Gastrocnemius medialis (tissue), 4 donors: Measurements from ENCODE around the gene PLCG2. TPM values are rescaled to one million over a fixed set of nuclear protein-coding genes. Genes with fewer than 3 reads are reported as not detected.

ENCODE experiments used
- ATAC-seq, 2 donors: fragments of 150-250 bp; one replicate each; pipeline ENCODE4 v1.9.1; 2016
- DNase-seq, 2 donors: peaks; one replicate each; pipeline ENCODE4 v3.0.0-alpha.2; 2019
- H3K27ac ChIP-seq, 4 donors: fragments of 200-600 bp; sonication (generic); 1 replicate in 1 of 4; 2 replicates in 3 of 4; pipeline ENCODE4 v1.5.1; 2016 to 2018; ENCODE audit warnings: mild to moderate bottlenecking in 2 of 4, moderate library complexity in 1 of 4
- H3K27me3 ChIP-seq, 3 donors: fragments of 200-600 bp; sonication (generic) in 2 of 3; 1 replicate in 1 of 3; 2 replicates in 2 of 3; pipeline versions ENCODE4 v1.5.1 to v1.6.0; 2016 to 2019; ENCODE audit warnings: mild to moderate bottlenecking in 1 of 3, moderate library complexity in 1 of 3
- H3K36me3 ChIP-seq, 2 donors: fragments of 200-600 bp; sonication (generic) in 1 of 2; one replicate each; pipeline ENCODE4 v1.5.1; 2017 to 2018
- H3K4me1 ChIP-seq, 2 donors: fragments of 200-600 bp; sonication (generic) in 1 of 2; one replicate each; pipeline ENCODE4 v1.5.1; 2016 to 2017; ENCODE audit warnings: mild to moderate bottlenecking in 2 of 2
- H3K4me3 ChIP-seq, 4 donors: fragments of 200-600 bp; sonication (generic) in 3 of 4; 1 replicate in 1 of 4; 2 replicates in 3 of 4; pipeline ENCODE4 v1.5.1; 2016 to 2019; ENCODE audit warnings: mild to moderate bottlenecking in 2 of 4
- H3K9me3 ChIP-seq, 3 donors: fragments of 200-600 bp; sonication (generic) in 2 of 3; 1 replicate in 1 of 3; 2 replicates in 2 of 3; pipeline ENCODE4 v1.5.1; 2016 to 2019
- CTCF ChIP-seq, 5 experiments: fragments of 450-650 bp in 3 of 5; fragments of 200-600 bp in 2 of 5; sonication (generic) in 2 of 5; IDR thresholded peaks in 4 of 5; conservative IDR thresholded peaks in 1 of 5; 1 replicate in 4 of 5; 2 replicates in 1 of 5; pipeline ENCODE4 v1.5.1; 2016 to 2019; ENCODE audit warnings: antibody characterized with exemption in 5 of 5, mild to moderate bottlenecking in 3 of 5, moderate library complexity in 3 of 5
- POLR2A ChIP-seq, 2 donors: fragments of 450-650 bp; IDR thresholded peaks; one replicate each; pipeline ENCODE4 v1.6.1; 2017; ENCODE audit warnings: antibody characterized with exemption in 2 of 2, mild to moderate bottlenecking in 2 of 2, moderate library complexity in 2 of 2
- in situ Hi-C, 4 donors: fragments of 200-750 bp; cut with MboI; loops; one replicate each; pipeline versions ENCODE4 v1.15.0 to v1.8.0; 2017; ENCODE audit warnings: low sequenced_read_pairs in 4 of 4
- intact Hi-C: fragments of 100-400 bp; cut with DNase I; formaldehyde crosslinking; loops from one replicate; pipeline ENCODE4 v1.15.1; 2023; ENCODE audit warnings: low total_unique reads
- total RNA-seq, 4 donors: library from RNA; depleted of rRNA; stranded (reverse); fragments of >200 nt; gene quantifications; one replicate each; pipeline versions ENCODE4 v1.1.0 to v1.2.3, GENCODE V29; 2016

The PLCG2 gene
- total RNA-seq, 4 donors from 2014 or later = 1.8 to 3.0 (median 2.1) TPM

- Histone ChIP-seq H3K36me3 (no peaks in the 10 kb centered on the region), H3K27me3 (peaks cover 0 to 8% (median 0%) of the 10 kb centered on the region in 3 donors), H3K27ac (no peak within 1 kb of the TSS), H3K4me3 (no peak within 1 kb of the TSS), H3K9me3 (no peaks in the 10 kb centered on the region), H3K4me1 (no peaks in the 10 kb centered on the region)
- no peak for ATAC-seq
- intact Hi-C loops = no loop called here
- DNase-seq = no peak
- TF ChIP-seq CTCF (IDR thresholded peaks at IDR 0.05 in 4 of 5, conservative IDR thresholded peaks at IDR 0.05 in 1 of 5) (no peak), POLR2A (IDR thresholded peaks at IDR 0.05) (no peak)
- in situ Hi-C loops = loop anchor here in 1 of 4 donors (25.0 kb wide), 1 partner anchor 101 kb away; no protein-coding TSS in a partner anchor
These were observed 232.1 kb downstream of the PLCG2 start, which contains the start of gene SDR42E1 for GRCh38 chr16:82011199-82011641. TSS of gene SDR42E1 (minus strand) at chr16:82011470. CDS start at chr16:82000858, 10,612 bp downstream.

Other genes starting within 250 kb of the PLCG2 start
- gene SDR42E1, start 232.2 kb downstream of the PLCG2 start, total RNA-seq = under 1 TPM in 1 of 4 donors, not detected in 3; 0.02 TPM